Measurements from ENCODE around the gene LSP1. TPM values are rescaled to one million over a fixed set of nuclear protein-coding genes. Genes with fewer than 3 reads are reported as not detected.
A peak's percentile ranks its signal among the peaks of the same experiment; 100 is the strongest.

The LSP1 gene
- total RNA-seq, 1 donor from 2014 or later: 29.5 TPM

DNA sequence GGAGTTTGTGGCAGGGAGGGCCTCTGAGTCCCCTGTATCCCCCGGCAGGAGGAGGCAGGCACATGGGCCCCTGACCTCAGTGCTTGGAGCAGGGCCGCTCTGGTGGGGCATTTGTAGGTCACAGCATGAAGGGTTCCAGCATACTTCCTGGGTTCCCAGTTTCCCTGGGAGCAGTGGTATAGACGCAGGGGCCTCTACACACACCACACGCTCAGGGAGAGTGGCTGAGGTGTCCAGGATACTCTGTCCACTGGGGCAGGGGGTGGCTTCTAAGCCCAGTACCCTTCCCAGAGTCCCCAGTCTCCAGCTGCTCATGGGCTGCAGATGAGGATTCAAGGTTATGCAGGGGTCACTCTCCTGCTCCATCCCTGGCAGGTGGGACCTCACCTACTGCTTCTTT is 6.1 kb downstream of the LSP1 start:
- H3K27me3 Mint-ChIP-seq (ENCODE audit: unreplicated experiment): no peaks in the 10 kb centered on the region
- no peak for DNase-seq (ENCODE audit: extremely low spot score, unreplicated experiment)
- TF ChIP-seq CTCF (IDR thresholded peaks at IDR 0.05): no peak
- H3K36me3 Mint-ChIP-seq (ENCODE audit: unreplicated experiment): no peaks in the 10 kb centered on the region
- no peak overlapping the region for H3K27ac Mint-ChIP-seq (ENCODE audit: unreplicated experiment)
- no peak overlapping the region for H3K4me3 Mint-ChIP-seq (ENCODE audit: unreplicated experiment)
- H3K4me1 Mint-ChIP-seq (ENCODE audit: unreplicated experiment): peaks cover 17% of the 10 kb centered on the region
- no peaks in the 10 kb centered on the region for H3K9me3 Mint-ChIP-seq (ENCODE audit: unreplicated experiment)

- no peak for TF ChIP-seq CTCF (IDR thresholded peaks at IDR 0.05)
- no peak overlapping the region for H3K27ac Mint-ChIP-seq (ENCODE audit: unreplicated experiment)
- H3K36me3 Mint-ChIP-seq (ENCODE audit: unreplicated experiment): no peaks in the 10 kb centered on the region
- H3K27me3 Mint-ChIP-seq (ENCODE audit: unreplicated experiment): no peaks in the 10 kb centered on the region
- H3K9me3 Mint-ChIP-seq (ENCODE audit: unreplicated experiment): no peaks in the 10 kb centered on the region
- H3K4me3 Mint-ChIP-seq (ENCODE audit: unreplicated experiment): no peak overlapping the region
- H3K4me1 Mint-ChIP-seq (ENCODE audit: unreplicated experiment): peaks cover 28% of the 10 kb centered on the region
- DNase-seq (ENCODE audit: extremely low spot score, unreplicated experiment): no peak
These were observed 7.2 kb downstream of the LSP1 start for GRCh38 chr11:1860108-1860507.

DNA sequence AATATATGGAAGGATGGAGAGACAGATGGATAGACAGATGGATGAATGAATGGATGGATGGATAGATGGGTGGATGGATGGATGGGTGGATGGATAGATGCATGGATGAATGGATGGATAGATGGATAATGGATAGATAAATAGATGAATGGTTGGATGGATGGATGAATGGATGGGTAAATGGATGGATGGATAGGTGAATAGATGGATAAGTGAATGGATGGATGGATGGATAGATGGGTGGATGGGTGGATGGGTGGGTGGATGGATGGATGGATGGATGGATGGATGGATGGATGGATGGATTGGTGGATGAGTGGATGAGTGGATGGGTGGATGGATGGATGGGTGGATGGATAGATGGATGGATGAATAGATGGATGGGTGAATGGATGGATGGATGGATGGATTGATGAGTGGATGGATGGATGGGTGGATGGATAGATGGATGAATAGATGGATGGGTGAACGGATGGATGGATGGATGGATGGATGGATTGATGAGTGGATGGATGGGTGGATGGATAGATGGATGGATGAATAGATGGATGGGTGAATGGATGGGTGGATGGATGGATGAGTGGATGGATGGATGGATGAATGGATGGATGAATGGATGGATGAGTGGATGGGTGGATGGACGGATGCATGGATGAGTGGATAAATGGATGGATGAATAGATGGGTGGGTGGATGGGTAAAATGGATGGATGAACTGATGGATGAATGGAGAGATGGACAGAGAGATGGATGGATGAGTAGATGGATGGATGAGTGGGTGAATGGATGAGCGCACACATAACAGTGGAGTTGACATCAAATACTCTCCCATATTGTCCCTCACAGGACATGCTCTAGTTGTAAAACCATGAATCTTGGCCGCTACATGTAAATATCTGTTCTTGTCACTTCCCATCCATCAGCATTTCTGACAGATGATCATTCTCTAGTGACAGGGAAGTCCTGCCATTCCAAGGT is 8.8 kb downstream of the LSP1 start:
- no peaks in the 10 kb centered on the region for H3K27me3 Mint-ChIP-seq (ENCODE audit: unreplicated experiment)
- no peak for DNase-seq (ENCODE audit: extremely low spot score, unreplicated experiment)
- H3K27ac Mint-ChIP-seq (ENCODE audit: unreplicated experiment): no peak overlapping the region
- H3K9me3 Mint-ChIP-seq (ENCODE audit: unreplicated experiment): no peaks in the 10 kb centered on the region
- H3K4me3 Mint-ChIP-seq (ENCODE audit: unreplicated experiment): no peak overlapping the region
- H3K4me1 Mint-ChIP-seq (ENCODE audit: unreplicated experiment): peaks cover 40% of the 10 kb centered on the region
- TF ChIP-seq CTCF (IDR thresholded peaks at IDR 0.05): no peak
- H3K36me3 Mint-ChIP-seq (ENCODE audit: unreplicated experiment): no peaks in the 10 kb centered on the region

DNA sequence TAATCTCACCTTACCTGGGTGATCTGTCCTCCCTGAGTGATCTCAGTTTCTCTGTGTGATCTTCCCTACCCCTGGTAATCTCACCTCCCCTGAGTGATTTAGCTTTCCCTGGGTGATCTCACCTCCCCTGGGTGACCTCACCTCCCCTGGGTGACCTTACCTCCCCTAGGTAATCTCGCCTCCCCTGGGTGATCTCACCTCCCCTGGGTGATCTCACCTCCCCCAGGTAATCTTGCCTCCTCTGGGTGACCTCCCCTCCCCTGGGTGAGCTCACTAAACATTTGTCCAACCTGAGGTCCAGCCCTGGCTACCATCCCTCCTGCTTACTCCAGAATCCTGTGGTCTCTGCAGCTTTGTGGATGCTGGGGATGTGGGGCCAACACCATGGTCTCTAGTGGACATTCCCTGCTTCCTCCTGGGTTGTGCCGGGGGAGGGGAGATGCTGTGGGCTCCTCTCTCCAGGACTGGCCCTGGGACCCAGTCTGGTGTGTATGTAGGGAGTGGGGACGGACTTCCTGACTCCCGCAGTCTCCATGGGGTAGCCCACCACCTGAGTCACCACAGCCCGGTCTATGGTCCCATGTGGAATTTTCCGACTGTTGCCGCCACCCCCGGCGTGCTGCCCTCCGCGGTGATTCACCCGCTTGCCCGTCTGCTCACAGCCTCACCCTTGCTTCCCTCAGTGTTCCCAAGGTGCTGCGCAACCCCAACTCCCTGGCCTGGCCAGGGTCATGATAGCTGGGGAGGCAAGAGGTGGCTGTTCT is 9.9 kb downstream of the LSP1 start:
- Mint-ChIP-seq H3K27me3 (ENCODE audit: unreplicated experiment) (no peaks in the 10 kb centered on the region), H3K36me3 (ENCODE audit: unreplicated experiment) (no peaks in the 10 kb centered on the region), H3K27ac (ENCODE audit: unreplicated experiment) (peak overlapping the region; percentile 99), H3K9me3 (ENCODE audit: unreplicated experiment) (no peaks in the 10 kb centered on the region), H3K4me3 (ENCODE audit: unreplicated experiment) (no peak overlapping the region), H3K4me1 (ENCODE audit: unreplicated experiment) (peaks cover 45% of the 10 kb centered on the region)
- DNase-seq (ENCODE audit: extremely low spot score, unreplicated experiment): no peak
- no peak for TF ChIP-seq CTCF (IDR thresholded peaks at IDR 0.05)
